ENCODE results near the gene RALGDS. TPM values are rescaled to one million over a fixed set of nuclear protein-coding genes. Genes with fewer than 3 reads are reported as not detected.

RALGDS gene
- total and polyA plus RNA-seq, 2 donors = 32.0 to 53.9 TPM

DNA sequence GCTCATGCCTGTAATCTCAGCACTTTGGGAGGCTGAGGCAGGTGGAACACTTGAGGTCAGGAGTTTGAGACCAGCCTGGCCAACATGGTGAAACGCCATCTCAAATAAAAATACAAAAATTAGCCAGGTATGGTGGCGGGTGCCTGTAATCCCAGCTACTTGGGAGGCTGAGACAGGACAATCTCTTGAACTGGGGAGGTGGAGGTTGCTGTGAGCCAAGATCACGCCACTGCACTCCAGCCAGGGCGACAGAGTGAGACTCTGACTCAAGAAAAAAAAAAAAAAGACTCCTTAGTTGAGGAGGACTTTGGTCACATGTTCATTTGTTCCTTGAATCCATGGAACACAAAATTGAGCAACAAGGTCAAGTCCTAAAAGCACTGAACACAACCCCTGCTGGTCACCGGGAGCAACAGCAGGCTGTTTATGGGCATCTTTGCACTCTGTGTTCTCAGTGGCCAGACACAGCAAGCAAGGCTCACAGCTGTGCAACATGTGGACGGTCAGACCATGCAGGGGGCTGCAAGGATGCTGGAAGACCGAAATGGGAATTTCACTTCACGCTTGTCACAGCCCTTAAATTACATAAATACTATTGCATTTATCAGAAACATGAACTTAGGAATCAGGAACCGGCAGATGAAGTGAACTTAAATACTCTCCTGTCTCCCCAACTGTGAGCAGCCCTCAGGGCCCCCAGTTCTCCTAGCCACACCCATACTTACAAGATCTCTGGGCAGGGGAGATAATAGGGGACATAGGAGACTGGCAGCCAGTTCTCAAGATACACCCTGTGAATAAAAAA lies 39.9 kb upstream of the RALGDS start:
- DNase-seq (ENCODE audit: extremely low spot score) = no peak
- Histone ChIP-seq H3K27ac (ENCODE audit: low read depth) (peak overlapping the region; percentile 16), H3K36me3 (ENCODE audit: insufficient read depth) (no peaks in the 10 kb centered on the region), H3K4me1 (ENCODE audit: insufficient read depth) (peaks cover 2% of the 10 kb centered on the region), H3K4me3 (ENCODE audit: low read depth, low read length) (no peak overlapping the region)
- WGBS = 67% methylated on average over 9 of the region's 9 CpGs

DNA sequence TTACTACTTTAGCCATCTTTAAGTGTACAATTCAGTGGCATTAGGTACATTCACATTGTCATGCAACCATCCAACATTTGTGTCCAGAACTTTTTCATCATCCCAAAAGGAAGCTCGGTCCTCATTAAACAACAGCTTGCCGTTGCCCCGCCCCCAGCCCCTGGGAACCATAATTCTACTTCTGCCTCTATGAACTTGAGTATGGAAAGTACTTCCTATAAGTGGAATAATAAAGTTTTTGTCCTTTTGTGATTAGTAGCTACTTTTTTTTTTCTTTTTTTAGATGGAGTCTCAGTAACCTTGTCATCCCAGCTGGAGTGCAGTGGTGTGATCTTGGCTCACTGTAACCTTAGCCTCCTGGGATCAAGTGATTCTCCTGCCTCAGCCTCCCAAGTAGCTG lies 37.7 kb upstream of the RALGDS start:
- Histone ChIP-seq H3K27ac (ENCODE audit: low read depth) (no peak overlapping the region), H3K36me3 (ENCODE audit: insufficient read depth) (no peaks in the 10 kb centered on the region), H3K4me3 (ENCODE audit: low read depth, low read length) (no peak overlapping the region), H3K4me1 (ENCODE audit: insufficient read depth) (peaks cover 2% of the 10 kb centered on the region)
- DNase-seq (ENCODE audit: extremely low spot score) = no peak
- 82% methylated on average over 3 of the region's 3 CpGs for WGBS

DNA sequence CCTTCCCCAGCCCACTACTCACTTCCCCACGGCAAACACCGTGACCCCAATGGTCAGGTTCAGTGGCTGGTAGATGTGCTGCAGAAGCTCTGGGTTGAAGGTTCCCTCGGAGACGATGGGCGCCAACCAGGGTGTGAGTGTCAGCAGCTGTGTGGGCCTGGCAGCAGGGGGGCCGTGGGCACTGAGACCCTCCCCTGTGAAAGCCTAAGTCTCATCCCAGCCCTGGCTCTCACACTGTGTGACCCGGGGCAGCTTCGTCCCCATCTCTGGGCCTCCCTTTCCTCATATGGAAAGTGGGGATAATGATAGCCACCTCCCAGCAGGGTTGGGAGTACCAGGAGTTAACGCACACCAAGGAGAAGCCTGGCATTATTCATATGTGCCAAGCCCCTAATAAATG lies 34.1 kb upstream of the RALGDS start:
- Histone ChIP-seq H3K36me3 (ENCODE audit: insufficient read depth) (no peaks in the 10 kb centered on the region), H3K4me1 (ENCODE audit: insufficient read depth) (no peaks in the 10 kb centered on the region), H3K4me3 (ENCODE audit: low read depth, low read length) (no peak overlapping the region), H3K27ac (ENCODE audit: low read depth) (no peak overlapping the region)
- no peak for DNase-seq (ENCODE audit: extremely low spot score)
- 78% methylated on average over 9 of the region's 9 CpGs for WGBS

DNA sequence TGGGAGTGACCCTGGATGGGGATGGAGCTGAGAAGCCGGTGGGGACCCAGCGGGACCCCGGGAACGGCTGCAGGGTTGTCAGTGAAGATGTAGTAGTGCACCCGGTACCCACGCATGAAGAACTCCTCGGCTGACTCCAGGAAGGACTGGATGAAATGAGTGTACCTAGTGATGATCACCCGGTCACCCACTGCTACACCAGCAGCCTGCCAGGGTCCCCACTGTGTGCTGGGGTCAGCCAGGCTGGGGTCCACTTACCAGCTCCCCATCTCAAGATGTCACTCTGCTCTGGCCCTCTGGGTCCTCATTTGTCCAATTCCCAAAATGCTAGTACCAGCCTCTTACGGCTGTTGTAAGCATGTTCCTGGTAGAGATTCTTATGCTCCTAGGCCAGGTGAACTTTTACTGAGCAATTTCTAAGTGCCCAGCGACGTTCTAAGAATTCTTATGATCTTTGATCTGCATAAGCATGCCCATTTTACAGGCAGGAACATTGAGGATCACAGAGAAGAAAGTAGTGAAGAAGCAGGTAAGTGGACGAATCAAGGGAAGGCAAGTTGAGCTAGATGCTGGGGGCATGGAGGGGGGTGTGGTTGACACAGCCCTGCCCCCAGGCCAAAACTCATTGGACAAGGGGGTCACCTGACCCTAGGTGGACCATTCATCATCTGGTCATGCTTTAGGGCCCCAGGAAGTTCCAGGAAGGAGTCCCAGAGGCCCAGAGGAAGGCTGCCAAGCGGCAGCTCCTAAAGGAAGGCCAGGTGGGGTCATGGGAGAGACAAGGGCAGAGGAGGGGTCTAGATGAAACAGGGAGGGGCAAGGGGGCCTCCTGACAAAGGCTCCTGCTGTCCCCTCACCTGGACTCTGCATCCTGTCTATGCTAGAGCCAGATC lies 33.3 kb upstream of the RALGDS start:
- no peak overlapping the region for H3K27ac ChIP-seq (ENCODE audit: low read depth)
- H3K4me1 ChIP-seq (ENCODE audit: insufficient read depth) = no peaks in the 10 kb centered on the region
- 89% methylated on average over 13 of the region's 13 CpGs for WGBS
- H3K36me3 ChIP-seq (ENCODE audit: insufficient read depth) = no peaks in the 10 kb centered on the region
- DNase-seq (ENCODE audit: extremely low spot score) = no peak
- H3K4me3 ChIP-seq (ENCODE audit: low read depth, low read length) = no peak overlapping the region

DNA sequence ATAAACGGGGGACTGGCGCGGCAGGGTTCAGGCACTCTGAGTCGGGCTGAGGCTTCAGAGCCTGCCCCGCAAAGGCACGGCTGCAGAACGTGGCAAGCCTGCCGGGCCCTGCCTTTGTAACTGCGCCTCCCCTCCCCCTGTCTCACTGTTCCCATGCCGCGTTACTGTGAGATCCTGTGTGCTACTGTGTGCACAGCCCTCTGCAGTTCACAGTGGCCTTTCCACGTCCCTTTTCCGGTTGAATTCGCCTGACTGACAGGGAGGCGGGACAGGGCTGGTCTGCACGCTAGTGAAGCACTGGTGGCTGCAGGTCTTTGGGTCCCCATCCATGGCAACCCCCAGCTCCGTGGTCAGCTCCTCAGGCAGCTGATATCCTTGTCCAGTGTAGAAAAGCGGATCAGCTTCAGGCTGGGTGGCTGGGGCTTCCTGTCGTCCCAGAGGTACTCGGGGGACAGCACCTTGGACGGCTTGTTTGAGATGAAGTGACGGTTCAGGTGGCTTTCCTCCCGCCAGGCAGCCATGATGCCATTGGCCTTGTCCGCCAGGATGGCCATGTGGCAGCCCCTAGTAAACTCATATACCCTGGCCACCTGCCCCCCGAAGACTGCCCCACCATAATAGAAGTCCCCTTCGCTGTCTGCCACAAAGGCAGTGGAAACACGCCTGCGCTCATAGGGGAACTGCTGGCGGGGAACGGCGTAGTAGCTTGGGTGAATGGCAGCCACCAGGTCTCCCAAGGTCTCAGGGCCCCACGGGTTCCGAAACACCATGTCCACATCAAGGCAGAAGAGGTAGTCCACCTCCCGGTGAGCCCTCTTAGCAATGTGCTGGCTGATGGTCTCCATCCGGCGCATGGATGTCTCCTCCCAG lies 32.4 kb upstream of the RALGDS start:
- no peaks in the 10 kb centered on the region for H3K36me3 ChIP-seq (ENCODE audit: insufficient read depth)
- no peak overlapping the region for H3K27ac ChIP-seq (ENCODE audit: low read depth)
- DNase-seq (ENCODE audit: extremely low spot score) = no peak
- H3K4me3 ChIP-seq (ENCODE audit: low read depth, low read length) = no peak overlapping the region
- 61% methylated on average over 36 of the region's 36 CpGs for WGBS
- H3K4me1 ChIP-seq (ENCODE audit: insufficient read depth) = no peaks in the 10 kb centered on the region

DNA sequence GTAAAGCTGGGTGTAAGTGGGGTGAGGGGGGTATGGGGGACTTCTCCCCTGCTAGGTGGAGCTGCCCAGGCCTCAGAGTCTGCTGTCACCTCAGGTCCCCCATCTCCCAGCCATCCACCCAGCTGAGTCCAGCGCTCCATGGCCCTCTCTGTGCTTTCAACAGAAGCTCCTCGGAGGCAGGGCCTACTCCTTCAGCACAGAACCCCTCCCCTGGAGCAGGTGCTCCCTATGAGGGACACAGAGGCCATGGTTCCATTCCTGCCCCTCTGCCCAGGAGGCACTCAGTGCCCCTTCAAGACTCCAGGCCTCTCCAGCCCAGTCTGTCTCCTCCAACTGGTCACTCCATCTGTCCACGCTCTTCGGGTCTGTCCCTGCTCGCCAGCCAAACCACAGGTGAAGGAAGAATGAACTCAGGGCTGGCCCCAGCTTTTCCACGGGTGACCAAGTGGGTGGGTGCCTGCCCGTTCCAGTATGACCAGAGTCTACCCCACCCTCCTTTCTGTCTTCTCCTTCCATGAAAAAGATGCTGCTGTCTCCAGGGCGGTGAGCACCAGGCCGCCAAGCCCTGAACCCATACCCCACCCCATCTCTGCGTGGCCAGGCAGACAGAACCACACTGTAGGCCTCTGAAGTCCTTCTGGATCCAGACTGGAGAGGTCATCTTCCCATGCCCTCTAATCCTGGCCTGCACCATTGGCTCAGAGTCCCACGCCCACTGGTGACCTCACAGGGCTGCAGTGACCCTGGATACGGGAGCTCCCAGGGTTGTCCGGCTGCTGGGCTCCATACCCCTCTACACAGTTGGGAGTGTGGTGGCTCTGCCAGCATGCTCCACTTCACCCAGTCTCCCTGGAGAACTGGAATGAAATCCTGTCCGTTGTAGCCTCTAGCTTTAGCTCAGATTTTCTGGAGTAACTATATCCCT lies 30.8 kb upstream of the RALGDS start:
- DNase-seq (ENCODE audit: extremely low spot score) = no peak
- H3K36me3 ChIP-seq (ENCODE audit: insufficient read depth) = no peaks in the 10 kb centered on the region
- WGBS = 80% methylated on average over 14 of the region's 14 CpGs
- no peaks in the 10 kb centered on the region for H3K4me1 ChIP-seq (ENCODE audit: insufficient read depth)
- H3K27ac ChIP-seq (ENCODE audit: low read depth) = peak overlapping the region; percentile 14
- H3K4me3 ChIP-seq (ENCODE audit: low read depth, low read length) = no peak overlapping the region

DNA sequence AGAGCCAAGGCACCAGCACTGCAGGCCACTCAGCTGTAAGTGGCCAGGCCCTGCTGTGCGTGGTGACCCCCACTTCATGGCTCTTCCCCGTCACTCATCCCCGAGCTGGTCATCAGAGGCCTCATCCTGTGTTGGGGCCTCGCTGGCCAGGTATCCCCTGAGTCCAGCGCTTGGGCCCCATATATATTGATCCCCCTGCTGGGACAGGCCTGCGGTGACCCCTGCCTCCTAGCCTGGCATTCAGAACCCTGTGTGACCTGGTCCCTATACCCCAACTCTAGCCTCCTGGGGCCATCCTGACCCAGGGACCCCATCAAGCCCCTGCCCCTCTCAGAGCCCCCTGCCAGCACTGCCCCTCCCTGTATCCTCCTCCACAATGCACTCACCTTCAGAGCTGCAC lies 30.0 kb upstream of the RALGDS start:
- Histone ChIP-seq H3K4me1 (ENCODE audit: insufficient read depth) (no peaks in the 10 kb centered on the region), H3K36me3 (ENCODE audit: insufficient read depth) (no peaks in the 10 kb centered on the region), H3K27ac (ENCODE audit: low read depth) (no peak overlapping the region), H3K4me3 (ENCODE audit: low read depth, low read length) (no peak overlapping the region)
- DNase-seq (ENCODE audit: extremely low spot score) = no peak
- WGBS = 92% methylated on average over 6 of the region's 6 CpGs

DNA sequence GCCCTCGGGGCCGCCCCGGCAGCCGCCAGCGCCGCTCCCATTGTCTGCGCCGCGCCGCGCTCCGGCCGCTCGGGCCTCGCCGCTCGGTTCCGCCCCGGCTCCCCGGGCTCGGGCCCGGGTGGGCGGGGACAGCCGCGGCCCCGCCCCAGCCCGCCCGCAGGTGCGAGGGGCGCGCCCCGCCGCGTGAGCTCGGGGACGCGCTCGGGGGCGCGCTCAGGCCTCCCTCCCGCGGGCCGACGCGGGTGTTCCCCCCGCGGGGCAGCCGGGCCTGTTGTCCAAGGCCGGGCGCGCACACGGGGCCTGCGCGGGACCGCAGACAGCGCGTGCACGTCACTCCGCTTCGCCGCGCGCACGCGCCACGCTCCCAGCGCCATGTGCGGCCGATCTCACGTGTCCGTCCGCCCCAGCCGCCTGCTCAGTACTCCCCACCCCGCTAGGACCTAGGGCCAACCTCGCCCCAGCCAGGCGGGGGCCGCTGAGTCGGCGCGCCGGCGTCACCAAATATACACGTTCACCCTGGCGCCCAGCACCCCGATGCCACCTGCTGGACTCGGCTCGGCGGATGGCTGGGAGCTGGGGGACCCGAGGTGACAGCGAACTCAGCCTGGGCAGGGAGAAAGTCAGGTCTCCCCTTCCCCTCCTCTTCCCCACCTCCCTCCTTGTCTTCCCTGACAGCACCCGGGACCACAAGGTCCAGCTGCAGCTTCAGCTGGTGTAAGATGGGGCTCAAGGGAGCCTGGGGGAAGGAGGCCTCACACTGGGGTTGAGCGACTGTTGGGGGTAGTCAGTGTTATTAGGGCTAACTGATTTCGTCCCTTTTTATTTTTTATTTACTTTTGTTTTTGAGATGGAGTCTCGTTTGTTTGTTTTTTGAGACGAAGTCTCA lies 28.3 kb upstream of the RALGDS start:
- no peak for DNase-seq (ENCODE audit: extremely low spot score)

DNA sequence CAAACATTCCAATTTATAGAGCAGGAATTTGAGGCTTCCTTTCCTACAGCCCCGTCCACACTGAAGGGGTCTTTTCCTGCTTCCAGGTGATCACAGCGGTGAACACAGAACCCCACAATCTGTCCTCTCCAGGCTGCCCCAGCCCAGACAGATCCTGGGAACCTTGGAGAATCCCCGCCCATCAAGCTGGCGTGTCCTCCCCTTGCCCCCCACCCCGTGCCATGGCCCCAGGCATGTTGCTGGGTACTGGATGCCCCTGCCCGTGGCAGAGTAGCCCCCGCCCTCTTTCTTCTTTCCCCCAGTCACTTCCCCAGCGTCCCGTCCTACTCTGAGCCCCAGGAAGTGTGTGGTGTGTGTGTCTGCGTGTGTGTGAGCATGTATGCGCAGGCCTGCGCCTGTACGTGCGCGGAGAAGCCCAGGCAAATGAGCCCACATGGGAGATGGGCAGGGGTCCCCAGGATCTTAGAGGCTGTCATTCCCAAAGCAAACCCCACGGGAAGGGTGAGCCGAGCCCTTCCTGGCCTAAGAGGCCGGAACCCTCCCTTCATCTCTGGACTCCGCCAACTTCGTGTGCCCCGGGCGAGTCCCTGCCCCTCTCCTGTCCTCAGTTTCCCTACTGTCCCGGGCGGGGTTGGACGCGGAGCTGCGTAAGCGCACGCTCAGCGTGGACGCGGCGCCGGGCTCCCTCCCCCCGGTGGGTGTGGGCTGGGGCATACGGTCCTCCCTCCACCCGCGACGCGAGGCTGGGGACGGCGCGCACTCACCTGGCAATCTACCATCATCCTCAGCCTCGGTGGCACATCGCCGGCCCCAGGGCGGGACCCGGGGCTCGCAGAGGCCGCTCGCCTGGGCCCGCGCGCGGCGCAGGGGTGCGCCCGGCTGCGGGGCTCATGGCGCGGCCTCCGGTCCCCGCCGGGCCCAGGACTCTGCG lies 27.4 kb upstream of the RALGDS start:
- DNase-seq (ENCODE audit: extremely low spot score) = no peak
- Histone ChIP-seq H3K4me1 (ENCODE audit: insufficient read depth) (no peaks in the 10 kb centered on the region), H3K27ac (ENCODE audit: low read depth) (peak overlapping the region; percentile 68), H3K36me3 (ENCODE audit: insufficient read depth) (no peaks in the 10 kb centered on the region), H3K4me3 (ENCODE audit: low read depth, low read length) (peak overlapping the region; percentile 72)
- WGBS = 5% methylated on average over 65 of the region's 65 CpGs

More for the DNA sequence above, 28.3 kb upstream of the RALGDS start:
- Histone ChIP-seq H3K4me1 (ENCODE audit: insufficient read depth) (no peaks in the 10 kb centered on the region), H3K4me3 (ENCODE audit: low read depth, low read length) (peak overlapping the region; percentile 72), H3K36me3 (ENCODE audit: insufficient read depth) (no peaks in the 10 kb centered on the region), H3K27ac (ENCODE audit: low read depth) (peak overlapping the region; percentile 80)
- WGBS = 3% methylated on average over 95 of the region's 95 CpGs

DNA sequence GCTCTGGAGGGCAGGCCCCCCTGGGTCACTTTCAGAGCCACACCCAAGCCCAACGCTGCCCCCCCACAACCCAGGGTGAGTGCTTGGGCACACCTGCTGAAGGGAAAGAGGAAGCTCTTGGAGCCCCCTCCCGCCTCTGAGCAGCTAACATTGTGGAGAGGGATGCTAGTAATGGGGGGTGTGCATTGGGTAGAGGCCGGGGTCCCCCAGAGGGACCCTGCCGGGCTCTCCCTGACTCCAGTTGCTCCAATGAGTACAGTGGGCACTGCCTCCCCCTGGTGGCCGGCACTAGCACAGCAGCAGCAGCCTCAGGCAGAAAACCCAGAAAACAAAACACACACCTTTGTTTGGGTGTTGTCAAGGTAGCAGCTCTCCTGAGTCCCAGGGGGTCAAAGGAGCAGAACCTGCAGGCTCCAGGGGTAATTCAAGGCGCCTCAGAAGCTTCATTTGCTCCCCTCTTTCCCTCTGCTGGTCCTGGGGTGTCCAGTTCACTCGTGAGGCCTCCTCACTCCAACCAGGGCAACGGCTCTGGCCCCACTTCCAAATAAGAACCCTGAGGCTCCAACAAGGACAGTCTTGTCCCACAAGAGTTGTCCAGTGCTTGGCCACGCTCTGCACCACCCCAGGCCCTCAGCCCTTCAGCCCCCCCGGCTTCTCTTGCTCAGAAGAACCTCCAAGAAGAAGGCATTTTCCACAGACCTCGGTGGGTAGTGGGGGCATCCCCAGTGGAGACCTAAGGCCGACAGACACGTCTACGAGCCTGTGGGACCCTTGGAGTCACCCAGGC lies 26.6 kb upstream of the RALGDS start:
- Histone ChIP-seq H3K4me1 (ENCODE audit: insufficient read depth) (no peaks in the 10 kb centered on the region), H3K4me3 (ENCODE audit: low read depth, low read length) (no peak overlapping the region), H3K27ac (ENCODE audit: low read depth) (peak overlapping the region; percentile 65), H3K36me3 (ENCODE audit: insufficient read depth) (no peaks in the 10 kb centered on the region)
- WGBS = 25% methylated on average over 14 of the region's 14 CpGs
- DNase-seq (ENCODE audit: extremely low spot score) = no peak

Data from urinary bladder (tissue), 4 donors.